Fibroblast of skin of left quadriceps (primary cell): Measurements from ENCODE around the gene SMAGP.

Experiments used
- DNase-seq, 2 experiments: peaks; one replicate each; pipeline ENCODE4 v3.0.0-alpha.2; 2013; ENCODE audit warnings: low read depth in 2 of 2

Gene SMAGP

DNA sequence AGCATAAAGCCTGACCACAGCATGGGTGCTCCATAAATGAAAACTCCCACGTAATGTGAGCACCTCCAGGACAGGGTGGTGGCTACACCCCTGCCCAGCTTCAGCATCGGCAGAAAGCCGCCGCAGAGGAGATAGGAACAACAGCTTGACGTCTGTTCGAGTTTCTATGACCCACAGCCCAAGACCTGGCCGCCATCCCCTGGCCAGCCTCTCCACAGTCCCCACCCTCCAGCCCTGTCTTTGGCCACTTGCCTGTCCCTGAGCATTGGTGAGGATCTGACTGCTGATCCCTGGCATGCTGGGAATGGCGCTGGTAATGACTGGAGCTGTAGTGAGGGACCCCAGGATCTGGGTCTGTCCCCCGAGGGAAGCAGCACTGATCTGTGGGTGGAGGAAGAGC lies 73.7 kb downstream of the SMAGP start:
- DNase-seq, result no peak

GRCh38 chr12:51195841-51196240 lies 74.4 kb downstream of the SMAGP start:
- DNase-seq, result no peak
